ENCODE data around the gene SLC13A2. TPM values are rescaled to one million over a fixed set of nuclear protein-coding genes. Genes with fewer than 3 reads are reported as not detected.

Gene SLC13A2
- total RNA-seq, 4 donors from 2014 or later = not detected

DNA sequence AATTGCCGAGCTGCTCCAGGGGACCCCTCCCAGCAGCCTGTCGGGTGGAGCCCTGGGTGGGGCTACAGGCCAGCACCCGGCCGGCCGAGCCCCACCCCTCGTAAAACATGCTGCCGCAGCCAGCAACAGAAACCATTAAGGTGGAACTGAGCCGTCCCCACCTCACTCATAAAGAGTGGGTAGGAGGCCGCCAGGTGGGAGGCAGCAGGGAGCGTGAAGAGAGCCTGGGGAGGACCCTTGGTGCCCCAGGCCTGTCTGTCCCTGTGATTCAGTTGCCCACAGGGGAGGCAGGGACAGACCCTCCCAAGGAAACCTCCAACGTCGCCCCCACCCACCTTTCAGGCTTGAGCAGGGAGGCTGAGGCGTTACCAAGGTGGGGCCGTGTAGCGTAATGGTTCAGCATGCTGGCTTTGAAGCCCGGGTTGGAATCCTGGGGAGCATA, 41.1 kb downstream of the SLC13A2 start:
- 30 to 48% methylated on average over 9 to 13 of the region's 16 CpGs for WGBS, 2 donors
- Histone ChIP-seq H3K27me3 (no peaks in the 10 kb centered on the region), H3K36me3 (no peaks in the 10 kb centered on the region), H3K4me1 (peaks cover 7 to 8% of the 10 kb centered on the region in 2 donors), H3K27ac (no peak overlapping the region), H3K4me3 (replicated peaks in 1 of 3) (no peak overlapping the region), H3K9me3 (no peaks in the 10 kb centered on the region)
- intact Hi-C loops (cut with DNase I) = no loop called here
- peak; percentile 26 to 38 for DNase-seq
- TF ChIP-seq, protein P1, sequence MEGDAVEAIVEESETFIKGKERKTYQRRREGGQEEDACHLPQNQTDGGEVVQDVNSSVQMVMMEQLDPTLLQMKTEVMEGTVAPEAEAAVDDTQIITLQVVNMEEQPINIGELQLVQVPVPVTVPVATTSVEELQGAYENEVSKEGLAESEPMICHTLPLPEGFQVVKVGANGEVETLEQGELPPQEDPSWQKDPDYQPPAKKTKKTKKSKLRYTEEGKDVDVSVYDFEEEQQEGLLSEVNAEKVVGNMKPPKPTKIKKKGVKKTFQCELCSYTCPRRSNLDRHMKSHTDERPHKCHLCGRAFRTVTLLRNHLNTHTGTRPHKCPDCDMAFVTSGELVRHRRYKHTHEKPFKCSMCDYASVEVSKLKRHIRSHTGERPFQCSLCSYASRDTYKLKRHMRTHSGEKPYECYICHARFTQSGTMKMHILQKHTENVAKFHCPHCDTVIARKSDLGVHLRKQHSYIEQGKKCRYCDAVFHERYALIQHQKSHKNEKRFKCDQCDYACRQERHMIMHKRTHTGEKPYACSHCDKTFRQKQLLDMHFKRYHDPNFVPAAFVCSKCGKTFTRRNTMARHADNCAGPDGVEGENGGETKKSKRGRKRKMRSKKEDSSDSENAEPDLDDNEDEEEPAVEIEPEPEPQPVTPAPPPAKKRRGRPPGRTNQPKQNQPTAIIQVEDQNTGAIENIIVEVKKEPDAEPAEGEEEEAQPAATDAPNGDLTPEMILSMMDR (IDR thresholded peaks at IDR 0.05) = no peak
- TF ChIP-seq POLR2A (IDR thresholded peaks at IDR 0.05) = no peak

DNA sequence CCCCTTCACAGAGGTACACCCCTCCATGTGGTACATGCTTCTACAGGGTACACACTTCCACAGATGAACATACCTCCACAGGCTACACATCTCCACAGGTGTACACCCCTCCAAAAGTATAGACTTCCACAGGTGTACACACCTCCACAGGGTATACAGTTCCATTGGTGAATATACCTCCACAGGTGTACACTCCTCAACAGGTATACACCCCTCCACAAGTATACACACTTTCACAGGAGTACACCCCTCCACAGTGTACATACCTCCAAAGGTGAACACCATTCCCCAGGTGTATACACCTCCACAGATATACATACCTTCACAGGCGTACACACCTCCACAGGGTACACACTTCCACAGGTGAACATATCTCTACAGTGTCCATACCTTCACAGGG, 42.1 kb downstream of the SLC13A2 start:
- peaks cover 9 to 12% of the 10 kb centered on the region in 2 donors for H3K4me1 ChIP-seq
- 94 to 96% methylated on average over 1 of the region's 1 CpG for WGBS, 2 donors
- intact Hi-C loops (cut with DNase I) = no loop called here

DNA sequence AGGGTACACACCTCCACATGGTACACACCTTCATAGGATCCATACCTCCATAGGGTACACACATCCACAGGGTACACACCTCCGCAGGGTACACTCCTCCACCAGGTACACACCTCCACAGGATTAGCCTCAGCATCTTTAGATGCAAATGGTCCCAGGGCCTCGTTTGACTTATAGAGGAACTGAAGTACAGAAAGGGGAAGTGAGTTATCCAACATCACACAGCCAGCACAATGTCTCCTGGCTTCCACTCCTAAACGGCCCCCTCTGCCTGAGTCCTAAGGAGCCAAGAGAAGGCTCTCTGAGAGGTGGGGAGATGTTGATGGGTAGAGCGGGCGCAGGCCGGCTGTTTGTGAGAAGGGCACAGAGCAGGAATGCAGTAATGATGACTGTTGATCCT, 44.7 kb downstream of the SLC13A2 start:
- Histone ChIP-seq H3K27me3 (no peaks in the 10 kb centered on the region), H3K4me3 (replicated peaks in 1 of 3) (no peak overlapping the region), H3K36me3 (no peaks in the 10 kb centered on the region), H3K27ac (no peak overlapping the region), H3K9me3 (no peaks in the 10 kb centered on the region), H3K4me1 (peaks cover 32 to 37% of the 10 kb centered on the region in 2 donors)
- intact Hi-C loops (cut with DNase I) = no loop called here
- WGBS, 2 donors = 79 to 85% methylated on average over 6 of the region's 6 CpGs
- DNase-seq = no peak
- TF ChIP-seq, protein P1 (IDR thresholded peaks at IDR 0.05) = no peak
- TF ChIP-seq POLR2A (IDR thresholded peaks at IDR 0.05) = no peak

More for the DNA sequence above, 42.1 kb downstream of the SLC13A2 start:
- Histone ChIP-seq H3K27ac (no peak overlapping the region), H3K4me3 (replicated peaks in 1 of 3) (no peak overlapping the region), H3K9me3 (no peaks in the 10 kb centered on the region), H3K27me3 (no peaks in the 10 kb centered on the region), H3K36me3 (no peaks in the 10 kb centered on the region)
- no peak for TF ChIP-seq POLR2A (IDR thresholded peaks at IDR 0.05)
- TF ChIP-seq, protein P1 (IDR thresholded peaks at IDR 0.05) = no peak
- DNase-seq = no peak

DNA sequence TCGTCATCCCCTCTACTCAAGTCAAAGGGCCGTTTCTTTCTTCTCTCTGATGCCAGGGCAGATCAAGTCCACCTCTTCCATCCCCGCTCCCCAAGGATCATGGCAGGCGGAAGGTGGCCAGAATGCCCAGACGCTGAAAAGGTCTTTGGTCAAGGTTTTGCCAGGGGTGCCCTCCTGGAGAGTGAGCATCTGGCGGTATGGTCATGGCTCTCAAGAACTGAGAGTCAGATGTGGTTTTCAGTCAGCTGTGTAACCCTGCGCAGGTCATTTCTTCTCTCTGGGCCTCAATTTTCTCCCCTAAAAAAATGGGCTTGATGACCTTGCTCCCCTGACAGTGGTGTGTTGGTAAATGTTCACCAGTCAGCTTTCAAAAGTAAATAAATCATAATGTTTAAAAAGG, 45.1 kb downstream of the SLC13A2 start:
- intact Hi-C loops (cut with DNase I) = no loop called here

DNA sequence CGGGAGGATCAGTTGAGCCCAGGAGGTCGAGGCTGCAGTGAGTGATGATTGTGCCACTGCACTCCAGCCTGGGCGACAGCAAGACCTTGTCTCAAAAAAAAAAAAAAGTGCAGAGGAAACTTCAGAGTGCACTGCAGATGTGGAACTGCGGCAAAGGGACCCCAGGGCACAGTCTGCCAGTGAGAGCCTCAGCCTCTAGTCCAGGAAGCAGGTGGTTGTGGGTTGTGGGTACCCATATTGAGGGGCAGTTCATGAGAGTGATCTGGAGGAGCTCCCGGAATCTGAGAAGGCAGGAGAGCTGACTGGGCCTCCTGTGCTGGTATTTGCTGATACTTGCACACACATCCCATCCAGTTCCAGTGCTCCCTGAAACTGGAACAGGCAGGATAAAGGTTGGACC, 45.8 kb downstream of the SLC13A2 start:
- peaks cover 36 to 47% of the 10 kb centered on the region in 2 donors for H3K4me1 ChIP-seq
- H3K9me3 ChIP-seq = no peaks in the 10 kb centered on the region
- no peak overlapping the region for H3K27ac ChIP-seq
- no peaks in the 10 kb centered on the region for H3K36me3 ChIP-seq
- no peak for TF ChIP-seq POLR2A (IDR thresholded peaks at IDR 0.05)
- TF ChIP-seq, protein P1 (IDR thresholded peaks at IDR 0.05) = no peak
- no peak for DNase-seq
- no peak overlapping the region for H3K4me3 ChIP-seq (replicated peaks in 1 of 3)
- intact Hi-C loops (cut with DNase I) = no loop called here
- 80 to 83% methylated on average over 5 of the region's 5 CpGs for WGBS, 2 donors
- no peaks in the 10 kb centered on the region for H3K27me3 ChIP-seq

More for the DNA sequence above, 45.1 kb downstream of the SLC13A2 start:
- Histone ChIP-seq H3K4me3 (replicated peaks in 1 of 3) (no peak overlapping the region), H3K27ac (no peak overlapping the region), H3K9me3 (no peaks in the 10 kb centered on the region), H3K27me3 (no peaks in the 10 kb centered on the region), H3K4me1 (peaks cover 35 to 42% of the 10 kb centered on the region in 2 donors), H3K36me3 (no peaks in the 10 kb centered on the region)
- WGBS, 2 donors = 89 to 91% methylated on average over 7 of the region's 7 CpGs
- TF ChIP-seq POLR2A (IDR thresholded peaks at IDR 0.05) = no peak
- DNase-seq = no peak
